ENCODE data around the gene DCAF17. TPM values are rescaled to one million over a fixed set of nuclear protein-coding genes. Genes with fewer than 3 reads are reported as not detected.

The DCAF17 gene
- total and polyA plus RNA-seq, 5 donors: 2.9 to 12.1 (median 7.8) TPM

GRCh38 chr2:171459498-171459897 is 25.5 kb downstream of the DCAF17 start:
- no peak overlapping the region for H3K4me3 ChIP-seq (ENCODE audit: low read length)
- intact Hi-C loops (cut with DNase I): no loop called here
- H3K27me3 ChIP-seq (ENCODE audit: control insufficient read depth, insufficient read depth): no peaks in the 10 kb centered on the region
- H3K27ac ChIP-seq (ENCODE audit: low read length): no peak overlapping the region
- DNase-seq (no peak), ATAC-seq (no peak)
- no peaks in the 10 kb centered on the region for H3K4me1 ChIP-seq (ENCODE audit: control insufficient read depth, insufficient read depth, low read length)
- no peaks in the 10 kb centered on the region for H3K9me3 ChIP-seq (ENCODE audit: control insufficient read depth, low read length)

- no peaks in the 10 kb centered on the region for H3K9me3 ChIP-seq (ENCODE audit: control insufficient read depth, low read length)
- DNase-seq (no peak), ATAC-seq (no peak)
- 100% methylated on average over 1 of the region's 1 CpG for WGBS
- no peaks in the 10 kb centered on the region for H3K27me3 ChIP-seq (ENCODE audit: control insufficient read depth, insufficient read depth)
- no peaks in the 10 kb centered on the region for H3K4me1 ChIP-seq (ENCODE audit: control insufficient read depth, insufficient read depth, low read length)
- intact Hi-C loops (cut with DNase I): no loop called here
- H3K4me3 ChIP-seq (ENCODE audit: low read length): no peak overlapping the region
- no peak overlapping the region for H3K27ac ChIP-seq (ENCODE audit: low read length)
Observed at GRCh38 chr2:171460537-171460936, 26.5 kb downstream of the DCAF17 start.

GRCh38 chr2:171469176-171469575 is 35.1 kb downstream of the DCAF17 start:
- 93% methylated on average over 4 of the region's 4 CpGs for WGBS
- ATAC-seq: no peak
- no peaks in the 10 kb centered on the region for H3K9me3 ChIP-seq (ENCODE audit: control insufficient read depth, low read length)

GRCh38 chr2:171470129-171470528 is 36.1 kb downstream of the DCAF17 start:
- DNase-seq (no peak), ATAC-seq (no peak)
- no peak overlapping the region for H3K4me3 ChIP-seq (ENCODE audit: low read length)
- intact Hi-C loops (cut with DNase I): no loop called here
- WGBS: 98% methylated on average over 5 of the region's 5 CpGs
- no peaks in the 10 kb centered on the region for H3K4me1 ChIP-seq (ENCODE audit: control insufficient read depth, insufficient read depth, low read length)
- H3K27ac ChIP-seq (ENCODE audit: low read length): no peak overlapping the region
- no peaks in the 10 kb centered on the region for H3K9me3 ChIP-seq (ENCODE audit: control insufficient read depth, low read length)
- no peaks in the 10 kb centered on the region for H3K27me3 ChIP-seq (ENCODE audit: control insufficient read depth, insufficient read depth)

More at GRCh38 chr2:171469176-171469575, 35.1 kb downstream of the DCAF17 start:
- intact Hi-C loops (cut with DNase I): no loop called here
- Histone ChIP-seq H3K27me3 (ENCODE audit: control insufficient read depth, insufficient read depth) (no peaks in the 10 kb centered on the region), H3K4me1 (ENCODE audit: control insufficient read depth, insufficient read depth, low read length) (no peaks in the 10 kb centered on the region), H3K27ac (ENCODE audit: low read length) (no peak overlapping the region), H3K4me3 (ENCODE audit: low read length) (no peak overlapping the region)
- DNase-seq: no peak

- no peak overlapping the region for H3K4me3 ChIP-seq (ENCODE audit: low read length)
- 74% methylated on average over 1 of the region's 1 CpG for WGBS
- ATAC-seq (no peak), DNase-seq (no peak)
- no peaks in the 10 kb centered on the region for H3K27me3 ChIP-seq (ENCODE audit: control insufficient read depth, insufficient read depth)
- H3K27ac ChIP-seq (ENCODE audit: low read length): no peak overlapping the region
- H3K4me1 ChIP-seq (ENCODE audit: control insufficient read depth, insufficient read depth, low read length): no peaks in the 10 kb centered on the region
- H3K9me3 ChIP-seq (ENCODE audit: control insufficient read depth, low read length): no peaks in the 10 kb centered on the region
- intact Hi-C loops (cut with DNase I): no loop called here
Observed at GRCh38 chr2:171475979-171476378, 42.0 kb downstream of the DCAF17 start.

GRCh38 chr2:171478345-171478744 is 44.3 kb downstream of the DCAF17 start:
- Histone ChIP-seq H3K27ac (ENCODE audit: low read length) (no peak overlapping the region), H3K9me3 (ENCODE audit: control insufficient read depth, low read length) (no peaks in the 10 kb centered on the region), H3K27me3 (ENCODE audit: control insufficient read depth, insufficient read depth) (no peaks in the 10 kb centered on the region), H3K4me1 (ENCODE audit: control insufficient read depth, insufficient read depth, low read length) (no peaks in the 10 kb centered on the region), H3K4me3 (ENCODE audit: low read length) (no peak overlapping the region)
- no peak for ATAC-seq
- no peak for DNase-seq
- intact Hi-C loops (cut with DNase I): no loop called here
- WGBS: 61% methylated on average over 1 of the region's 1 CpG

GRCh38 chr2:171479154-171479814 is 45.3 kb downstream of the DCAF17 start:
- Histone ChIP-seq H3K9me3 (ENCODE audit: control insufficient read depth, low read length) (no peaks in the 10 kb centered on the region), H3K4me3 (ENCODE audit: low read length) (no peak overlapping the region), H3K27me3 (ENCODE audit: control insufficient read depth, insufficient read depth) (no peaks in the 10 kb centered on the region), H3K4me1 (ENCODE audit: control insufficient read depth, insufficient read depth, low read length) (no peaks in the 10 kb centered on the region), H3K27ac (ENCODE audit: low read length) (no peak overlapping the region)
- DNase-seq: no peak
- WGBS: 81% methylated on average over 3 of the region's 3 CpGs
- ATAC-seq: no peak
- intact Hi-C loops (cut with DNase I): no loop called here

- Histone ChIP-seq H3K27me3 (ENCODE audit: control insufficient read depth, insufficient read depth) (no peaks in the 10 kb centered on the region), H3K9me3 (ENCODE audit: control insufficient read depth, low read length) (no peaks in the 10 kb centered on the region), H3K4me1 (ENCODE audit: control insufficient read depth, insufficient read depth, low read length) (no peaks in the 10 kb centered on the region), H3K4me3 (ENCODE audit: low read length) (no peak overlapping the region), H3K27ac (ENCODE audit: low read length) (no peak overlapping the region)
- no peak for DNase-seq
- WGBS: 71% methylated on average over 1 of the region's 1 CpG
- no peak for ATAC-seq
- intact Hi-C loops (cut with DNase I): no loop called here
Observed at GRCh38 chr2:171480908-171481307, 46.9 kb downstream of the DCAF17 start.

- Histone ChIP-seq H3K27ac (ENCODE audit: low read length) (no peak overlapping the region), H3K4me1 (ENCODE audit: control insufficient read depth, insufficient read depth, low read length) (no peaks in the 10 kb centered on the region), H3K9me3 (ENCODE audit: control insufficient read depth, low read length) (no peaks in the 10 kb centered on the region), H3K27me3 (ENCODE audit: control insufficient read depth, insufficient read depth) (no peaks in the 10 kb centered on the region), H3K4me3 (ENCODE audit: low read length) (no peak overlapping the region)
- ATAC-seq: no peak
- intact Hi-C loops (cut with DNase I): no loop called here
- no peak for DNase-seq
Observed at GRCh38 chr2:171482308-171482707, 48.3 kb downstream of the DCAF17 start.

GRCh38 chr2:171482877-171483276 is 48.9 kb downstream of the DCAF17 start:
- Histone ChIP-seq H3K4me1 (ENCODE audit: control insufficient read depth, insufficient read depth, low read length) (no peaks in the 10 kb centered on the region), H3K27ac (ENCODE audit: low read length) (no peak overlapping the region), H3K9me3 (ENCODE audit: control insufficient read depth, low read length) (no peaks in the 10 kb centered on the region), H3K27me3 (ENCODE audit: control insufficient read depth, insufficient read depth) (no peaks in the 10 kb centered on the region), H3K4me3 (ENCODE audit: low read length) (no peak overlapping the region)
- ATAC-seq (no peak), DNase-seq (no peak)
- intact Hi-C loops (cut with DNase I): no loop called here
- WGBS: 91% methylated on average over 3 of the region's 3 CpGs

GRCh38 chr2:171483793-171484192 is 49.8 kb downstream of the DCAF17 start:
- Histone ChIP-seq H3K4me3 (ENCODE audit: low read length) (no peak overlapping the region), H3K9me3 (ENCODE audit: control insufficient read depth, low read length) (no peaks in the 10 kb centered on the region), H3K27me3 (ENCODE audit: control insufficient read depth, insufficient read depth) (no peaks in the 10 kb centered on the region), H3K27ac (ENCODE audit: low read length) (no peak overlapping the region), H3K4me1 (ENCODE audit: control insufficient read depth, insufficient read depth, low read length) (no peaks in the 10 kb centered on the region)
- ATAC-seq (no peak), DNase-seq (no peak)
- 75% methylated on average over 2 of the region's 2 CpGs for WGBS
- intact Hi-C loops (cut with DNase I): no loop called here

- H3K9me3 ChIP-seq (ENCODE audit: control insufficient read depth, low read length): no peaks in the 10 kb centered on the region
- H3K4me1 ChIP-seq (ENCODE audit: control insufficient read depth, insufficient read depth, low read length): no peaks in the 10 kb centered on the region
- WGBS: 54% methylated on average over 1 of the region's 1 CpG
- ATAC-seq (no peak), DNase-seq (no peak)
- intact Hi-C loops (cut with DNase I): no loop called here
- H3K27me3 ChIP-seq (ENCODE audit: control insufficient read depth, insufficient read depth): no peaks in the 10 kb centered on the region
- H3K27ac ChIP-seq (ENCODE audit: low read length): no peak overlapping the region
- no peak overlapping the region for H3K4me3 ChIP-seq (ENCODE audit: low read length)
Observed at GRCh38 chr2:171485116-171485515, 51.1 kb downstream of the DCAF17 start.
